Panc1 (cell line): ENCODE results near the gene GRID2. TPM values are rescaled to one million over a fixed set of nuclear protein-coding genes. Genes with fewer than 3 reads are reported as not detected.

Experiments used
- ATAC-seq: fragments of 200-7000 bp; cut with Tn5 transposase; 2 replicates; pipeline ENCODE4 v1.9.1; 2020; ENCODE audit warnings: mild to moderate bottlenecking, moderate library complexity
- BruUV-seq: library from RNA; stranded (reverse); fragments of 400-500 nt; replicated peaks from 2 replicates; lab custom pipeline; 2021; lab: Mats Ljungman, UMichigan
- CTCF ChIA-PET: fragments of 300-600 bp; sonication (Branson Sonifier 250); formaldehyde crosslinking; loops from one replicate; lab custom pipeline; 2022; ENCODE audit warnings: antibody characterized with exemption; lab: Charles Lee
- POLR2A ChIA-PET: fragments of 300-600 bp; sonication (Branson Sonifier 250); formaldehyde crosslinking; loops from one replicate; lab custom pipeline; 2022; ENCODE audit warnings: antibody characterized with exemption; lab: Charles Lee
- DNase-seq: peaks from one replicate; pipeline ENCODE4 v3.0.0-alpha.2; 2010; ENCODE audit warnings: low read depth, low spot score
- H3K27ac ChIP-seq: 2 replicates; pipeline ENCODE4 v1.5.1; 2011; ENCODE audit warnings: mild to moderate bottlenecking, low read length, inconsistent platforms
- H3K27me3 ChIP-seq: fragments of 200-500 bp; sonication (Bioruptor generic); 2 replicates; pipeline ENCODE4 v1.6.0; 2014; ENCODE audit warnings: low read length, inconsistent platforms; ENCODE audit not compliant: control insufficient read depth, insufficient read depth
- H3K36me3 ChIP-seq: fragments of 200-500 bp; sonication (Bioruptor generic); 2 replicates; pipeline ENCODE4 v1.5.1; 2014; ENCODE audit warnings: inconsistent platforms, mild to moderate bottlenecking, low read length, moderate library complexity; ENCODE audit not compliant: control insufficient read depth, insufficient read depth
- H3K4me1 ChIP-seq: 2 replicates; pipeline ENCODE4 v1.5.1; 2011; ENCODE audit warnings: inconsistent platforms, mild to moderate bottlenecking, low read length, moderate library complexity; ENCODE audit not compliant: control insufficient read depth, insufficient read depth
- H3K4me3 ChIP-seq, 2 experiments: 2 replicates each; pipeline ENCODE4 v1.5.1; 2011 to 2012; ENCODE audit warnings: low read depth in 2 of 2, low read length in 2 of 2, mild to moderate bottlenecking in 2 of 2, inconsistent platforms in 1 of 2, moderate library complexity in 1 of 2
- H3K9me3 ChIP-seq: fragments of 200-500 bp; sonication (Bioruptor generic); 2 replicates; pipeline ENCODE4 v1.5.1; 2014; ENCODE audit warnings: low read depth, mild to moderate bottlenecking, inconsistent platforms, low read length, moderate library complexity; ENCODE audit not compliant: control insufficient read depth, insufficient read depth
- CTCF ChIP-seq: fragments of 450-650 bp; IDR thresholded peaks from 2 replicates; pipeline ENCODE4 v1.5.1; 2017; ENCODE audit warnings: mild to moderate bottlenecking
- POLR2AphosphoS5 ChIP-seq: IDR thresholded peaks from 2 replicates; pipeline ENCODE4 v1.6.1; 2012; ENCODE audit warnings: mild to moderate bottlenecking, low read depth, low read length, moderate library complexity
- REST ChIP-seq, 2 experiments: IDR thresholded peaks; 2 replicates each; pipeline ENCODE4 v1.6.1; 2011 to 2012; ENCODE audit warnings: low read depth in 2 of 2, control low read depth in 1 of 2, low read length in 1 of 2, mild to moderate bottlenecking in 1 of 2, moderate library complexity in 1 of 2; ENCODE audit not compliant: insufficient read depth in 1 of 2
- SIN3A ChIP-seq: IDR thresholded peaks from 2 replicates; pipeline ENCODE4 v1.6.1; 2012; ENCODE audit warnings: low read depth, mild to moderate bottlenecking, low read length, moderate library complexity, borderline replicate concordance; ENCODE audit not compliant: insufficient read depth
- TCF7L2 ChIP-seq: IDR thresholded peaks from 2 replicates; pipeline ENCODE4 v1.6.1; 2011; ENCODE audit warnings: mild to moderate bottlenecking, low read depth, low read length, inconsistent platforms
- in situ Hi-C: cut with HindIII; loops from 2 replicates; pipeline ENCODE4 v1.10.0; 2016; ENCODE audit warnings: low sequenced_read_pairs, low pct_unique_long_range_greater_than_20kb
- intact Hi-C: fragments of 100-400 bp; cut with micrococcal nuclease; formaldehyde crosslinking; loops from one replicate; pipeline ENCODE4 v1.10.0; 2022; ENCODE audit not compliant: unreplicated experiment
- total RNA-seq: library from RNA; stranded (reverse); gene quantifications from one replicate; pipeline ENCODE4 v1.2.1, GENCODE V29; 2021; ENCODE audit not compliant: unreplicated experiment

The GRID2 gene
- total RNA-seq, 1 experiment from 2014 or later, result 0.08 TPM

GRCh38 chr4:93777081-93777460 lies 1473.3 kb downstream of the GRID2 start:
- ChIA-PET POLR2A (no interaction called here), CTCF (no interaction called here)
- Histone ChIP-seq H3K27me3 (no peaks in the 10 kb centered on the region), H3K4me3 (no peak overlapping the region), H3K27ac (no peak overlapping the region), H3K9me3 (no peaks in the 10 kb centered on the region), H3K4me1 (no peaks in the 10 kb centered on the region), H3K36me3 (no peaks in the 10 kb centered on the region)
- BruUV-seq, result no TSS peak
- TF ChIP-seq TCF7L2 (no peak), CTCF (no peak), POLR2AphosphoS5 (no peak), SIN3A (no peak), REST (IDR thresholded peaks at IDR 0.05; ENCODE audit: insufficient read depth in 1 of 2, low read depth in 2 of 2, low read length in 1 of 2) (no peak)
- intact Hi-C loops, result no loop called here
- DNase-seq (no peak), ATAC-seq (no peak)
- in situ Hi-C loops, result no loop called here

GRCh38 chr4:93779228-93779627 lies 1475.5 kb downstream of the GRID2 start:
- in situ Hi-C loops, result no loop called here
- DNase-seq (no peak), ATAC-seq (no peak)
- Histone ChIP-seq H3K27ac (no peak overlapping the region), H3K9me3 (no peaks in the 10 kb centered on the region), H3K4me3 (no peak overlapping the region), H3K36me3 (no peaks in the 10 kb centered on the region), H3K27me3 (no peaks in the 10 kb centered on the region), H3K4me1 (no peaks in the 10 kb centered on the region)
- no TSS peak for BruUV-seq
- TF ChIP-seq TCF7L2 (no peak), CTCF (no peak), SIN3A (no peak), REST (IDR thresholded peaks at IDR 0.05; ENCODE audit: insufficient read depth in 1 of 2, low read depth in 2 of 2, low read length in 1 of 2) (no peak), POLR2AphosphoS5 (no peak)
- ChIA-PET CTCF (no interaction called here), POLR2A (no interaction called here)
- intact Hi-C loops, result no loop called here
